MM.1S (cell line): ENCODE results near the gene ARHGAP1.

Source experiments
- EZH2 ChIP-seq: fragments of 300-600 bp; sonication (generic); optimal IDR thresholded peaks from 2 replicates; pipeline ENCODE3; 2017; ENCODE audit warnings: low read depth, mild to moderate bottlenecking, antibody characterized with exemption, low read length, mixed read lengths
- EZH2phosphoT487 ChIP-seq: fragments of 300-600 bp; sonication (generic); IDR thresholded peaks from 2 replicates; pipeline ENCODE4 v1.6.1; 2018; ENCODE audit warnings: antibody characterized with exemption, low read length
- TF ChIP-seq, protein P1 (sequence below): fragments of 300-600 bp; sonication (generic); IDR thresholded peaks from 2 replicates; pipeline ENCODE4 v1.5.1; 2016; ENCODE audit warnings: antibody characterized with exemption, low read length, mixed read lengths

DNA sequence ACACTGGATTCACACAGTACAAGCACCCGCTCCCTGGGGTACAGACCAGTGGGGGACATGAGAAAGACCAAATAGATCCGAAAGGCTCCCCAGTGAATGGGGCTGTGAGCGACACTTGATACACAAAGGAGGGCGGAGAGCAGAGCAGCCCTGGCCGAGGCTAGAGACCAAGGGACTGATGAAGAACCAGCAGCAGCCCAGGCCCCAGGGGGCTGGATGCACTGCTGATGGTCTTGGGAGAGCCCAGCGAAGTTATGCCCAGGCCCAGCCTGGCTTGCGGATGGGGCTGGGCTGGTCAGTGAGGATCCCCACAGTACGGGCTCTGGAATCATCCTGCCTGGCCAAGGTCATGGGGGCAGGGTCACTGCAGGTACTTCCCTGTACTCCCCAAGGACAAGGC is 23.2 kb downstream of the ARHGAP1 start:
- TF ChIP-seq EZH2: no peak
- TF ChIP-seq, protein P1, sequence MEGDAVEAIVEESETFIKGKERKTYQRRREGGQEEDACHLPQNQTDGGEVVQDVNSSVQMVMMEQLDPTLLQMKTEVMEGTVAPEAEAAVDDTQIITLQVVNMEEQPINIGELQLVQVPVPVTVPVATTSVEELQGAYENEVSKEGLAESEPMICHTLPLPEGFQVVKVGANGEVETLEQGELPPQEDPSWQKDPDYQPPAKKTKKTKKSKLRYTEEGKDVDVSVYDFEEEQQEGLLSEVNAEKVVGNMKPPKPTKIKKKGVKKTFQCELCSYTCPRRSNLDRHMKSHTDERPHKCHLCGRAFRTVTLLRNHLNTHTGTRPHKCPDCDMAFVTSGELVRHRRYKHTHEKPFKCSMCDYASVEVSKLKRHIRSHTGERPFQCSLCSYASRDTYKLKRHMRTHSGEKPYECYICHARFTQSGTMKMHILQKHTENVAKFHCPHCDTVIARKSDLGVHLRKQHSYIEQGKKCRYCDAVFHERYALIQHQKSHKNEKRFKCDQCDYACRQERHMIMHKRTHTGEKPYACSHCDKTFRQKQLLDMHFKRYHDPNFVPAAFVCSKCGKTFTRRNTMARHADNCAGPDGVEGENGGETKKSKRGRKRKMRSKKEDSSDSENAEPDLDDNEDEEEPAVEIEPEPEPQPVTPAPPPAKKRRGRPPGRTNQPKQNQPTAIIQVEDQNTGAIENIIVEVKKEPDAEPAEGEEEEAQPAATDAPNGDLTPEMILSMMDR: no peak
- no peak for TF ChIP-seq EZH2phosphoT487
